Neutrophil (primary cell): ENCODE data around the gene MYCL.

ENCODE experiments used
- H3K27ac ChIP-seq: fragments of 200-600 bp; sonication (generic); 2 replicates; pipeline ENCODE4 v1.5.1; 2016; ENCODE audit warnings: mild to moderate bottlenecking, moderate library complexity
- H3K27me3 ChIP-seq: fragments of 200-600 bp; sonication (generic); 2 replicates; pipeline ENCODE4 v1.6.0; 2016; ENCODE audit warnings: mild to moderate bottlenecking
- H3K36me3 ChIP-seq: fragments of 200-600 bp; sonication (generic); 2 replicates; pipeline ENCODE4 v1.5.1; 2017
- H3K4me1 ChIP-seq, 2 experiments: fragments of 200-600 bp in 1 of 2; sonication (generic) in 1 of 2; 1 replicate in 1 of 2; 2 replicates in 1 of 2; pipeline versions ENCODE4 v1.5.1 to v1.6.1; 2013 to 2016; ENCODE audit warnings: low read depth in 1 of 2, low read length in 1 of 2, mild to moderate bottlenecking in 1 of 2, moderate library complexity in 1 of 2; ENCODE audit not compliant: control insufficient read depth in 1 of 2, insufficient read depth in 1 of 2
- H3K4me3 ChIP-seq, 2 experiments: fragments of 200-600 bp in 1 of 2; sonication (generic) in 1 of 2; 1 replicate in 1 of 2; 2 replicates in 1 of 2; pipeline ENCODE4 v1.5.1; 2013 to 2016; ENCODE audit warnings: low read depth in 1 of 2, low read length in 1 of 2, mild to moderate bottlenecking in 1 of 2, moderate library complexity in 1 of 2
- H3K9me3 ChIP-seq: fragments of 200-600 bp; sonication (generic); 2 replicates; pipeline ENCODE4 v1.5.1; 2016
- TF ChIP-seq, protein P1 (sequence below): fragments of 200-600 bp; sonication (generic); IDR thresholded peaks from 2 replicates; pipeline ENCODE4 v1.5.1; 2016; ENCODE audit warnings: antibody characterized with exemption

The MYCL gene

GRCh38 chr1:39890273-39890672, 11.4 kb downstream of the MYCL start:
- peaks cover 50% of the 10 kb centered on the region for H3K27me3 ChIP-seq
- TF ChIP-seq, protein P1, sequence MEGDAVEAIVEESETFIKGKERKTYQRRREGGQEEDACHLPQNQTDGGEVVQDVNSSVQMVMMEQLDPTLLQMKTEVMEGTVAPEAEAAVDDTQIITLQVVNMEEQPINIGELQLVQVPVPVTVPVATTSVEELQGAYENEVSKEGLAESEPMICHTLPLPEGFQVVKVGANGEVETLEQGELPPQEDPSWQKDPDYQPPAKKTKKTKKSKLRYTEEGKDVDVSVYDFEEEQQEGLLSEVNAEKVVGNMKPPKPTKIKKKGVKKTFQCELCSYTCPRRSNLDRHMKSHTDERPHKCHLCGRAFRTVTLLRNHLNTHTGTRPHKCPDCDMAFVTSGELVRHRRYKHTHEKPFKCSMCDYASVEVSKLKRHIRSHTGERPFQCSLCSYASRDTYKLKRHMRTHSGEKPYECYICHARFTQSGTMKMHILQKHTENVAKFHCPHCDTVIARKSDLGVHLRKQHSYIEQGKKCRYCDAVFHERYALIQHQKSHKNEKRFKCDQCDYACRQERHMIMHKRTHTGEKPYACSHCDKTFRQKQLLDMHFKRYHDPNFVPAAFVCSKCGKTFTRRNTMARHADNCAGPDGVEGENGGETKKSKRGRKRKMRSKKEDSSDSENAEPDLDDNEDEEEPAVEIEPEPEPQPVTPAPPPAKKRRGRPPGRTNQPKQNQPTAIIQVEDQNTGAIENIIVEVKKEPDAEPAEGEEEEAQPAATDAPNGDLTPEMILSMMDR, result no peak
- peaks cover 43 to 55% of the 10 kb centered on the region in 2 experiments for H3K4me1 ChIP-seq
- H3K4me3 ChIP-seq, result peak overlapping the region; percentile 17 to 47
- no peaks in the 10 kb centered on the region for H3K9me3 ChIP-seq
- H3K36me3 ChIP-seq, result no peaks in the 10 kb centered on the region
- H3K27ac ChIP-seq, result peak overlapping the region; percentile 86

DNA sequence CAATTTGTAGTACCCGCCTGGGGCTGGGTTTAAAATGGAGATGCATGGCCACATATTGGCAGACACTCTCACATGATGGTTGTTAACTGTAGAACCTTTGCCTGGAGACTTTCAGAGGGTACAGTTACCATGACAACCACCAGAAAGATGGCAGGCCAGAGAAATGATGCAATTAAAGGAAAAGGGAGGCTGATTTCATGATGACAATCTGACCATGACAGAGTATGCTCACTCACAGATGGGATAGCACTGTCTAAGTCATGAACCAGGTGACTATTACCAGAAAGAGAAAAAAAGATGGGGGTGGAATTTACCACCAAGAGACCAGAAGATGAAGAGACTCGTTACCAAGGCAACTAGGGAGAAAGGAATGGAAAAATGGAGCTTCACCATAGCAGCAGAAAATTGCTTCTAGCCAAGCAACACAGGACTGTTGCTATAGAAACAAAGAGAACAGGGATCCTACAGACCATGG, 14.9 kb downstream of the MYCL start:
- TF ChIP-seq, protein P1, result no peak
- Histone ChIP-seq H3K9me3 (no peaks in the 10 kb centered on the region), H3K36me3 (no peaks in the 10 kb centered on the region), H3K27me3 (peaks cover 15% of the 10 kb centered on the region), H3K4me3 (no peak overlapping the region), H3K4me1 (peaks cover 38 to 44% of the 10 kb centered on the region in 2 experiments), H3K27ac (no peak overlapping the region)

GRCh38 chr1:39885516-39885915, 16.2 kb downstream of the MYCL start:
- no peak overlapping the region for H3K27ac ChIP-seq
- H3K4me3 ChIP-seq, result no peak overlapping the region
- no peaks in the 10 kb centered on the region for H3K9me3 ChIP-seq
- peaks cover 14% of the 10 kb centered on the region for H3K27me3 ChIP-seq
- H3K4me1 ChIP-seq, result peaks cover 26 to 31% of the 10 kb centered on the region in 2 experiments
- no peaks in the 10 kb centered on the region for H3K36me3 ChIP-seq
- TF ChIP-seq, protein P1, result no peak

- H3K4me1 ChIP-seq, result peaks cover 10 to 11% of the 10 kb centered on the region in 2 experiments
- TF ChIP-seq, protein P1, result no peak
- H3K27ac ChIP-seq, result no peak overlapping the region
- no peaks in the 10 kb centered on the region for H3K36me3 ChIP-seq
- peaks cover 7% of the 10 kb centered on the region for H3K27me3 ChIP-seq
- no peaks in the 10 kb centered on the region for H3K9me3 ChIP-seq
- no peak overlapping the region for H3K4me3 ChIP-seq
These were observed 19.6 kb downstream of the MYCL start for GRCh38 chr1:39882152-39882551.

DNA sequence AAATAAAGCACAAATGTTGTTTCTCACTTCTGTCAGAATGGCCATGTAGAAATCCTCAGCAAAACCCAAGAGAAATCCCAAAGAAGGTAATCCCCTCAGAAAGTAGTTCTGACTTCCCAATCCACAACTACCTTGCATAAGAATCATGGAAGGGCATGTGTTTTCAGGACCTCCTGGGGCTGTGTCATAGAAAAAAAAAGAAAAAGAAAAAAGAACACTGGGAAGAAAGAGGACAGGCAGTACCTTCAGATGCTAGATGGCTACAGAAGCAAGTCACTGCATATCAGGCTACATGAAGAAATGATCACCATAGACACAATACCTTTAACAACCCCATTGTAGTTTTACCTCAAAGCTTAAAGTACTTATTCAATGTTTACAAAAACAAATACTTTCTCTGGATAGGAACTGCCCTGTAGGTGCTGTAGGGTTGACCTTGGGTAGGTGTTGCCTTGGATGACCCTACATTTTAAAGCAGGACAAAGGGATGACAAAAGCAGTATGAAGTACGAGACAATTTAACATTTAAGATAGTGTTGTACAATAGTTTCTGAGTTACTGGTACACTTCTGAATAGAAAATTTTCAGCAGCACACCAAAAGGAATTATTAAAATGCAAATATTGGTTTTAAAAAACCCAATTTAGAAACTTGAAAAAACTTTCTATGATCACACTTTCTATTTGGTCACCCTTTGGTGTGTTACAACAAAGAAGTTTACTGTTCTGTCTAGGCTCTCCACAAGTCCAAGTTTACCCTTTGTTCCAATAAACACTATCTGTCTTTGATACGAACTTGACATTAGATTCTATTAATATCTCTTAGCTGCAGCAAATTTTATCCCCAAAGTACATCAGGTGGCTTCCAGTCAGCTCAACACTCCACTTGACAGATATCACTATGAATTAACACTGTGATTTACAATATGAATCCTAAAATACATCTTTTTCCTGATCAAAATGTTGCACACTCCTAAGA, 23.4 kb downstream of the MYCL start:
- Histone ChIP-seq H3K27ac (no peak overlapping the region), H3K36me3 (no peaks in the 10 kb centered on the region), H3K27me3 (no peaks in the 10 kb centered on the region), H3K9me3 (no peaks in the 10 kb centered on the region), H3K4me3 (no peak overlapping the region), H3K4me1 (peaks cover 16 to 24% of the 10 kb centered on the region in 2 experiments)
- TF ChIP-seq, protein P1, result no peak
